Right cardiac atrium (tissue), 5 donors: ENCODE results near the gene MAP3K7CL. TPM values are rescaled to one million over a fixed set of nuclear protein-coding genes. Genes with fewer than 3 reads are reported as not detected.

Experiments used
- ATAC-seq, 2 donors: fragments of 200-7000 bp; cut with Tn5 transposase; one replicate each; pipeline versions ENCODE4 v1.8.0 to v1.9.1; 2020; ENCODE audit warnings: moderate library complexity in 2 of 2, mild to moderate bottlenecking in 1 of 2
- DNase-seq, 3 donors: peaks; one replicate each; pipeline ENCODE4 v3.0.0-alpha.2; 2020
- H3K27ac ChIP-seq: one replicate; pipeline ENCODE4 v1.5.1; 2013; ENCODE audit warnings: mild to moderate bottlenecking, low read length, control low read depth, moderate library complexity
- H3K27me3 ChIP-seq: one replicate; pipeline ENCODE4 v1.6.1; 2013; ENCODE audit not compliant: control insufficient read depth, insufficient read depth
- H3K4me1 ChIP-seq: one replicate; pipeline ENCODE4 v1.6.1; 2013; ENCODE audit warnings: low read length; ENCODE audit not compliant: control insufficient read depth, insufficient read depth
- H3K4me3 ChIP-seq: one replicate; pipeline ENCODE4 v1.5.1; 2013; ENCODE audit warnings: low read length, control low read depth
- H3K9me3 ChIP-seq: one replicate; pipeline ENCODE4 v1.6.1; 2013; ENCODE audit warnings: low read length; ENCODE audit not compliant: control insufficient read depth
- WGBS: extraction: QIAGEN DNeasy Blood & Tissue Kit; methylation state at CpG from one replicate; pipeline ENCODE4 v1.1.7; 2013; 5-methylcytosine and 5-hydroxymethylcytosine counted together
- intact Hi-C, 4 donors: fragments of 100-400 bp; cut with DNase I; formaldehyde crosslinking; loops; one replicate each; pipeline versions ENCODE4 v1.11.0 to v1.14.0; 2022 to 2023
- polyA plus RNA-seq: library from polyadenylated mRNA; stranded (reverse); fragments of 200-250 nt; gene quantifications from one replicate; pipeline ENCODE4 v1.2.3, GENCODE V29; 2013
- total RNA-seq, 4 donors: library from RNA; stranded (reverse); fragmentation: NEBNext Ultra II Directional; extraction: Animal tissue kit (Norgen Biotek cat#: 25700); gene quantifications; one replicate each; pipeline ENCODE4 v1.2.1, GENCODE V29; 2021
- donor health status: healthy with polysubstance abuse.
- donor health status: DM: no; HTN: yes; CAD: no.
- donor health status: DM: no; HTN: no; CAD: no.
- donor health status: DM: no; HTN: yes; CAD: no; lungs with severe emphysema.
- donor health status: DM: yes; HTN: yes; CAD: no.

The MAP3K7CL gene
- total and polyA plus RNA-seq, 5 donors = 1.8 to 6.0 (median 3.2) TPM

DNA sequence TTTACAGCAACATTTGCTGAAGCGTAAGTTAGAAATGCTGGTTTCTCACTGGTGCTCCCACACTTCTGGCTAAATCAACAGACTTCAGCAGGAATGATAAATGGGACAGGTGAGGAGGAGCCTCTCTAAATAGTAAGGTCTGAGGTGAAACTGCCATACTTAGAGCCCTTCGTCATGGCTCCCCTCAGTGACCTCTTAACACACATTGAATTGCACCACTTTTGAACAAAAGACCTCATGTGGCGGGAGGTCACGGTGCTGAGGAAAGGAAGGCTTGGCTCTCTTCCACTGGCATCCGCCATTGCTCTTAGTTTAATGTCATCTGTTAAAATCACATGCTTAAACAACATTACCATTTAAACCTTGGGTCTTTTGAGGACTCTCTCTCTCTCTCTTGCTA is 3.4 kb downstream of the MAP3K7CL start:
- no peak for ATAC-seq
- no peak overlapping the region for H3K27ac ChIP-seq

DNA sequence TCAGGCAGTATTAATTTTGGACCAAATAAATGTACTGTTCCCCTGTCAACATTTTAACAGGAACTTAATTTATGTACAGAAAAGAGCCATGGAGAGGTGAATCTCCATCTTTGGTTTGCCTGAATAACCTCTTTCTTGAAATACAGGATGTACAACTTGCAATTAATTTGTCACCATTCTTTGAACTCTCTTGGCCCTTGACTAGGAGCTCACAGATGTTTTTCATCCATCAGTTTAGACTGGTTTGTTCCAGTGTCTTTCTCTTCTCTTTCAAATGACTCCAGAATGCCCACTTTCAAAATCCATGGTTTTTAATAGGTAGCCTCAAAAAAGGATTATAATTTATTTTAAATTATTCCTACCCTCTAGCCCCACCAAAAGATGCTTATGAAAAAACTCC is 5.0 kb downstream of the MAP3K7CL start:
- intact Hi-C loops = no loop called here
- Histone ChIP-seq H3K4me1 (peaks cover 5% of the 10 kb centered on the region), H3K27ac (no peak overlapping the region), H3K9me3 (no peaks in the 10 kb centered on the region), H3K27me3 (no peaks in the 10 kb centered on the region), H3K4me3 (no peak overlapping the region)
- no peak for DNase-seq
- ATAC-seq = no peak

More for the DNA sequence above, 3.4 kb downstream of the MAP3K7CL start:
- Histone ChIP-seq H3K27me3 (no peaks in the 10 kb centered on the region), H3K9me3 (no peaks in the 10 kb centered on the region), H3K4me1 (peaks cover 6% of the 10 kb centered on the region), H3K4me3 (no peak overlapping the region)
- 91% methylated on average over 5 of the region's 5 CpGs for WGBS
- intact Hi-C loops = no loop called here
- DNase-seq = no peak

DNA sequence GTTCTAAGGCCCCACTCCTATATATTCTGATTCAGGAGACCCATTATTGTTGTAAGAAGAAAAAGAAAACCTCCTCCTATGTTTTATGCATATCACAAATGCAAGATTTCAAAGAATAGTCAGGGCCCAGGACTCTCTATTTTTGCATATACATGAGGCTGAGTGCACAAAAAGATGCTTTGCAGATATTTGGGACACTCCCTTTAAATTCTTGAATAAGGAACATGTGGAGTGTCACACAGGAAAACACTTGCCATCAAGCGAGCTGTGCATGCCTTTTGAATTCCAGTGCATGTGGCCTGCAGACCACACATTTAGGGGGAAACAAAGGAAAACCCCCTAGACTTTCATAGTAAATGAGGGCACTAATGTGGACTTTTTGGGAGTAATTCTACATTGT is 5.6 kb downstream of the MAP3K7CL start:
- Histone ChIP-seq H3K27ac (no peak overlapping the region), H3K4me1 (no peaks in the 10 kb centered on the region), H3K9me3 (no peaks in the 10 kb centered on the region), H3K27me3 (no peaks in the 10 kb centered on the region), H3K4me3 (no peak overlapping the region)
- WGBS = 88% methylated on average over 1 of the region's 1 CpG
- intact Hi-C loops = no loop called here
- ATAC-seq = no peak
- DNase-seq = no peak

DNA sequence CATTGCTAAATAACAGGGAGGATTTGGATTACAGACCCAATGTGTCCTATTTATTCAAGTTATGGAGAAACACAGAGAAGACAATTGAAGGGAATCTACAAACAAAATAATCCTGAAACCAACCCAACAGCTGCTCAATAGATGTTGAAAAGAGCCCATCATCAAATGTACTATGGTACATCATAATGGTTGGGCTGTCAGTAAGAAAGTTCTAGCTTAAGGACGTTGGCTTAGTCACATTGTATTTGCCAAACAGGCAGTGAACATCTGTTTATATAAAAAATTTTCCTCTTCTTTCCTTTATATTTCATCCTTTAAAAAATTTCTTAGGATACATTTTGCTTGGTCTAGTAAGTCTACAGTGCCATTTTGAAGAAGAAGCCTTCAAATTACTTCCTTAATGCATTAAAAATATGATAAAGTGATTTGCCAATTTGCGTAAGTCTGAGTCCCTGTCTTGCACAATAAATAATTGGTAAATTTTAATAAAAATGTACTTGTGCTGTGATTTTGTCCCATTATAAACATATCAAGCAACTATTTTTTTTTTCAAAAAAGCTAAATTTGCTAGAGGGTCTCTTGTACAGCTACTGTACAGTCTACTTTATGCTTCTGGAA is 14.4 kb downstream of the MAP3K7CL start:
- DNase-seq = no peak
- Histone ChIP-seq H3K9me3 (no peaks in the 10 kb centered on the region), H3K4me1 (no peaks in the 10 kb centered on the region), H3K27ac (no peak overlapping the region), H3K27me3 (no peaks in the 10 kb centered on the region), H3K4me3 (no peak overlapping the region)
- ATAC-seq = peak in 1 of 2 donors; percentile 32
- WGBS = 42% methylated on average over 2 of the region's 2 CpGs
- intact Hi-C loops = no loop called here

DNA sequence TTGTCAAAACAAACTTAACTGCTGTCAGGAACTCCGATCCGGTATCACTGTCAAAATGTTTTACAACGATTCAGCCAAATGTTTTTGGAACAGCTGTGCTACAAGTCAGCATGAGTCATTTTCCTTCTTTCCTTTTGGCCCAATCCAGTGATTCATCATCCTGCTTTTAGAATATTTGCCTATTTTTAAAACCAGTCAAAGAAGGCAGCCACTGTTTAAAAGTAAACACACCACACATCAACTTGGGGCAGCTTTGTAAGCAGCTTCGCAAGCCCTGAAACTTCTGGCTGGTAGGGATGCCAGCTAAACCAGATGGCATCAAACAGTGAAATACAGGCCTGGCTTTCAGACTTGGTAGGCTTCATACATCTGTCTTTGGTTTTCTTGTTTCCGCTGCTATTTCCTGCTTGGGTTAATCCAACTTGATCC is 14.9 kb downstream of the MAP3K7CL start:
- Histone ChIP-seq H3K4me3 (no peak overlapping the region), H3K4me1 (no peaks in the 10 kb centered on the region), H3K9me3 (no peaks in the 10 kb centered on the region), H3K27me3 (no peaks in the 10 kb centered on the region), H3K27ac (peak overlapping the region; percentile 85)
- intact Hi-C loops = no loop called here
- DNase-seq = no peak
- 21% methylated on average over 5 of the region's 5 CpGs for WGBS
- peak; percentile 78 to 87 for ATAC-seq

DNA sequence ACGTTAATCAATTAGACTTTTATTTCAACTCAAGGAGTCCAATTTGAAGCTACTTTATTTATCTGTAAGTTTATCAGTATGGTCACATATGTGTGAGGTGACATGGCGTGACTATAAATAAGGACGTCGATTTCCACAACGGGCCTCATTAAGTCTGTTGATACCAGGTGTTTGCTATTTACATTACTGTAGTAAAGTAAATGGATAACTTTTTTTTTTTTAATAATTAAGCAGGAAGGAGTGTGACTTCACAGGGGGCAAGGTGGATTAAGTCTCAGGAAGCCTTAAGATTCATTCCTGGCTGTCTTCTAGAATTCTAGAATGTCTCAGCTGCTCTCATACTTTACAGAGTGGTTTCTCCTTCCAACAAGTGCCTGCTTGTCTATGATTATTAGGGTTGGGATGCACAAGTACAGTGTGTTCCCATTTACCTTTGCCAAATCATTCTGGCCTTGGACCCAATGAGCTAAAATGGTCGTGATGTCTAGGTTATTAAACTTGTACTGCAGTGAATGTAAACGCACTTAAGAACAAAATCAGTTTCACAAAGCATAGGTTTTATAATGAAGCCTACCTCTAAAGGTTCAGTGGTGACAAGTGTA is 15.5 kb downstream of the MAP3K7CL start:
- no peaks in the 10 kb centered on the region for H3K27me3 ChIP-seq
- WGBS = 43% methylated on average over 7 of the region's 7 CpGs
- DNase-seq = no peak
- intact Hi-C loops = no loop called here
- no peak overlapping the region for H3K4me3 ChIP-seq
- H3K4me1 ChIP-seq = no peaks in the 10 kb centered on the region
- no peaks in the 10 kb centered on the region for H3K9me3 ChIP-seq
- H3K27ac ChIP-seq = no peak overlapping the region
- peak; percentile 51 to 53 for ATAC-seq

DNA sequence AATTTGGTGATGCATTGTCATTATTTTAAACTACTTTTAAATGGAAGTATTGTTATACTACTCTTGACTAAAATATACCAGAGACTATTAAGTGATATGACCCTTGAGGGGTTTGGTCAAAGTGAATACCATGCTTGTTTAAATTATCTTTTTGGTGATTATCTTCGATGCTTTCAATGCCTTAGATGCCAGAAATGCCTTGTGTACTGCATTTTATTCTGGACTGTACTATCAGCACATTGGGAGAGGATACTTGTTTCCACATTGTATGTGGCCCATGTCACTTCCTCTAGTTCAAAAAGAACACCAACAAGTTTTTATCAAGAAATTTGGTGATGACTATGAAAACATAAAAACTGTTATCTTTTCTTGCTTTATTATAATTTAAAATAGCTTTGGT is 16.3 kb downstream of the MAP3K7CL start:
- 16% methylated on average over 1 of the region's 1 CpG for WGBS
- Histone ChIP-seq H3K9me3 (no peaks in the 10 kb centered on the region), H3K4me3 (no peak overlapping the region), H3K27ac (no peak overlapping the region), H3K4me1 (no peaks in the 10 kb centered on the region), H3K27me3 (no peaks in the 10 kb centered on the region)
- DNase-seq (no peak), ATAC-seq (no peak)
- intact Hi-C loops = no loop called here

DNA sequence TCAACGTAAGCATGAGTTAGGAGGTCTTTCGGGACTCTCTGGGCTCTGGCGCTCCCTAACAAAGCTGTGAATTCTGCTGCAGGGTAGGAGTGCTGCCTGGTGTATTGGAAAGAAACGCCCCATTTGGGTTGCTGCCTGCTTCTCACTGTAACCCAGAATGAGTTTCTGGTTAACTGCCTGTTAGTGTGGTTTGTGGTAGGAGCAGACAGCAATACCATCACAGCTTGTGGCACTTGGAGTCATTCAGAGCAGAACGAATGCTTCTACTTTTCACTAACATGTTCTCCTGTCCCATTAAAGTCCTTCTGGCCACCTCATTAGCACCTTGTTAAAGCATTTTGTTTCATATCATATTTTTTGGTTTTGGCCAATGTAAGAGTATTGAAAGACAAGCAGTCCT is 18.1 kb downstream of the MAP3K7CL start:
- Histone ChIP-seq H3K4me1 (no peaks in the 10 kb centered on the region), H3K27ac (no peak overlapping the region), H3K9me3 (no peaks in the 10 kb centered on the region), H3K4me3 (no peak overlapping the region), H3K27me3 (no peaks in the 10 kb centered on the region)
- ATAC-seq = peak in 1 of 2 donors; percentile 50
- WGBS = 67% methylated on average over 5 of the region's 5 CpGs
- intact Hi-C loops = no loop called here
- peak in 2 of 3 donors; percentile 22 to 75 for DNase-seq

DNA sequence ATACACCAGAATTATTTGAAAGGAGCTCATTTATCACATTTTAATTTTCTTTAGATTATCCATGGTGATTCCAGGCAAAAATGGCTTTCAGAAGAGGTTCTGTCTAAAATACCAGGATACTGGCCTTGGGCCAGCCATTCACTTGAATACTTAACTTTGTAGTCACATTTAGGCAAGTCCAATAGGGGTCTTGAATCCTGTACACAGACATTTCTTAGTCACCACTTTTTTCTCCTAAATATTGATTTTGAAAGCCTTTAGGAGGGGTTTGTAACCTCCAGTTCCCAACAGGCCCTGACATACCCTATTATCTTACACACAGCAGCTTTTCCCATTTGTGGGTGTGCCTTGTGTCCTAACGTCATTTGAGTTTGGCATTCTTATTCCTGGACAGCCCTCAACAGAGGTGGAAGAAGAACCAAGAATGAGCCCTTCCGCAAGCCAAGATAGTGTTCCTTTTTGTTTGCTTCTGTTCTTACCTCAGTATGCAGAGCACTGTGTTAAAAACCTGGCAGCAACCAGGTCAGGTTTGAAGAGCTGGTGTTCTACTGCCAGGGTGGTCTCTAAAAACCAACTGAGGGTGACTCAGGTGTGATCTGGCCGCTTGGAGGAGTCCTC is 19.5 kb downstream of the MAP3K7CL start:
- Histone ChIP-seq H3K27ac (no peak overlapping the region), H3K4me1 (no peaks in the 10 kb centered on the region), H3K4me3 (no peak overlapping the region), H3K27me3 (no peaks in the 10 kb centered on the region), H3K9me3 (no peaks in the 10 kb centered on the region)
- DNase-seq = no peak
- no peak for ATAC-seq
- intact Hi-C loops = loop anchor here in 3 of 4 donors (10.0 kb wide), 1 partner anchor 55 kb away; no protein-coding TSS in a partner anchor
- WGBS = 62% methylated on average over 3 of the region's 3 CpGs

DNA sequence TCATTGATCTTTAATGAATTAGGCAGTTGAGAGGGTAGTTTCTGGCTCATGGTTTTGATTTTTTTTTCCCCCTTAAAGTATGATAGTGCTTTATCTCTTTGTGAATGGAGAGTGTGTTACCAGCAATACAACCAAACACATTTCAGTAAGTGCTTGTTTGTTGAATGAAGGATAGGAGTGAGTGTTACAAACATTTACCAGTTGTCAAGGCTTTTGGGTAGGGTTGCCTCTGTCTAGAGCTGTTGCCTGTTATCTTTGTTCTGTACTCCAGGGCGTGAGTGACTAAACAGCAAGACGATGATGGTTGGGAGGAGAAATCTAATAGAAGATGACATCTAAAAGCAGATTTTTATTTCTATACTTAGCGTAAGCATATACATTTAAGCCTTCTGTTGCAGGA is 21.5 kb downstream of the MAP3K7CL start:
- Histone ChIP-seq H3K4me3 (no peak overlapping the region), H3K9me3 (no peaks in the 10 kb centered on the region), H3K27me3 (no peaks in the 10 kb centered on the region), H3K4me1 (no peaks in the 10 kb centered on the region), H3K27ac (no peak overlapping the region)
- WGBS = 52% methylated on average over 3 of the region's 3 CpGs
- ATAC-seq = peak; percentile 58 to 74
- DNase-seq = no peak
- intact Hi-C loops = loop anchor here in 3 of 4 donors (10.0 kb wide), 1 partner anchor 57 kb away; no protein-coding TSS in a partner anchor

DNA sequence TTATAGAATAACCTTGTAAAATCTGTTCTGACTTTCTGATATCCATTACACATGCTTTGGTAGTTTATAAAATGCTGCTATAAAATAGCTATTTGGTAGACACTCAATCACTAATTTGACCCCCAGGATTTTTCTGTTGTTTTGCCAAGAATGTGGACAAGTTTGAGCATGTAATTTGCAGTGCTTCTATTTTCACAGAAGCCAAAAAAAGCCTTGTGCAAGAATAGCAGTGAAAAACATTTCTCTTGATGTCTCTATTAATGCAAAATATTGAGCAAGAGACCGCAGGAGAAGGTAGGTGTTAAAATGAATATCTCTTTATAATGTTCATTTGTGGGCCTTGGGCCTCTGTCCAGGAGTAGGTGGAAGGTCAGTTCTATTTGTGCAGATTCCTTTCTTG is 22.5 kb downstream of the MAP3K7CL start:
- DNase-seq = no peak
- intact Hi-C loops = loop anchor here in 3 of 4 donors (10.0 kb wide), 1 partner anchor 58 kb away; no protein-coding TSS in a partner anchor
- Histone ChIP-seq H3K27me3 (no peaks in the 10 kb centered on the region), H3K4me3 (no peak overlapping the region), H3K9me3 (no peaks in the 10 kb centered on the region), H3K4me1 (no peaks in the 10 kb centered on the region), H3K27ac (no peak overlapping the region)
- no peak for ATAC-seq
- 62% methylated on average over 1 of the region's 1 CpG for WGBS
